Glutamatergic neuron (in vitro differentiated cells): ENCODE data around the gene FNIP1. TPM values are rescaled to one million over a fixed set of nuclear protein-coding genes. Genes with fewer than 3 reads are reported as not detected.
"Not testable (repeated sequence)": the region's sequence is repeated elsewhere in the genome, so short reads cannot be mapped to it uniquely, and the experiment has no call there.

Experiments used
- DNase-seq: peaks from one replicate; pipeline ENCODE4 v3.0.0; 2022
- H3K27ac Mint-ChIP-seq: one replicate; pipeline ENCODE4 v1.8.0; 2020; ENCODE audit warnings: mild to moderate bottlenecking, mixed read lengths, inconsistent platforms; ENCODE audit not compliant: unreplicated experiment
- H3K27me3 Mint-ChIP-seq: one replicate; pipeline ENCODE4 v1.8.0; 2020; ENCODE audit warnings: mild to moderate bottlenecking, moderate library complexity, mixed read lengths, inconsistent platforms; ENCODE audit not compliant: unreplicated experiment
- H3K36me3 Mint-ChIP-seq: one replicate; pipeline ENCODE4 v1.8.0; 2020; ENCODE audit warnings: mild to moderate bottlenecking, mixed read lengths, inconsistent platforms; ENCODE audit not compliant: unreplicated experiment
- H3K4me1 Mint-ChIP-seq: one replicate; pipeline ENCODE4 v1.8.0; 2020; ENCODE audit warnings: mild to moderate bottlenecking, low read depth, mixed read lengths, inconsistent platforms; ENCODE audit not compliant: unreplicated experiment
- H3K4me3 Mint-ChIP-seq: one replicate; pipeline ENCODE4 v1.8.0; 2020; ENCODE audit warnings: mild to moderate bottlenecking, mixed read lengths, inconsistent platforms; ENCODE audit not compliant: unreplicated experiment
- H3K9me3 Mint-ChIP-seq: one replicate; pipeline ENCODE4 v1.8.0; 2020; ENCODE audit warnings: mild to moderate bottlenecking, moderate library complexity, mixed read lengths, inconsistent platforms; ENCODE audit not compliant: unreplicated experiment
- CTCF ChIP-seq: fragments of 200-600 bp; sonication (generic); IDR thresholded peaks from one replicate; pipeline ENCODE4 v1.5.0; 2021; ENCODE audit not compliant: partially characterized antibody, unreplicated experiment
- total RNA-seq: library from RNA; stranded (reverse); fragmentation: NEBNext Ultra II Directional; extraction: Animal tissue kit (Norgen Biotek cat#: 25700); gene quantifications from one replicate; pipeline ENCODE4 v1.2.1, GENCODE V29; 2021; ENCODE audit not compliant: unreplicated experiment

The FNIP1 gene
- total RNA-seq, 1 donor from 2014 or later, result 23.2 TPM

GRCh38 chr5:131718487-131719014, 78.3 kb downstream of the FNIP1 start:
- no peak for TF ChIP-seq CTCF

GRCh38 chr5:131717164-131717563, 79.7 kb downstream of the FNIP1 start:
- H3K4me3 Mint-ChIP-seq, H3K27me3 Mint-ChIP-seq, H3K9me3 Mint-ChIP-seq, H3K27ac Mint-ChIP-seq, H3K4me1 Mint-ChIP-seq, H3K36me3 Mint-ChIP-seq, DNase-seq: not testable (repeated sequence)

More at GRCh38 chr5:131718487-131719014, 78.3 kb downstream of the FNIP1 start:
- Mint-ChIP-seq H3K27ac (no peak overlapping the region), H3K36me3 (peaks cover 5% of the 10 kb centered on the region), H3K27me3 (no peaks in the 10 kb centered on the region), H3K4me3 (no peak overlapping the region), H3K4me1 (no peaks in the 10 kb centered on the region), H3K9me3 (no peaks in the 10 kb centered on the region)
- no peak for DNase-seq

GRCh38 chr5:131716650-131717049, 80.2 kb downstream of the FNIP1 start:
- Mint-ChIP-seq H3K27me3 (no peaks in the 10 kb centered on the region), H3K4me1 (no peaks in the 10 kb centered on the region), H3K27ac (no peak overlapping the region), H3K9me3 (no peaks in the 10 kb centered on the region), H3K36me3 (peaks cover 5% of the 10 kb centered on the region), H3K4me3 (no peak overlapping the region)
- TF ChIP-seq CTCF, result no peak
- no peak for DNase-seq

- no peak for DNase-seq
- Mint-ChIP-seq H3K27me3 (no peaks in the 10 kb centered on the region), H3K36me3 (no peaks in the 10 kb centered on the region), H3K9me3 (no peaks in the 10 kb centered on the region), H3K27ac (no peak overlapping the region), H3K4me1 (peaks cover 8% of the 10 kb centered on the region), H3K4me3 (no peak overlapping the region)
- TF ChIP-seq CTCF, result no peak
These were observed 86.4 kb downstream of the FNIP1 start for GRCh38 chr5:131710391-131710790.

GRCh38 chr5:131709043-131709442, 87.8 kb downstream of the FNIP1 start:
- no peaks in the 10 kb centered on the region for H3K27me3 Mint-ChIP-seq
- no peaks in the 10 kb centered on the region for H3K36me3 Mint-ChIP-seq
- TF ChIP-seq CTCF, result no peak
- peaks cover 8% of the 10 kb centered on the region for H3K4me1 Mint-ChIP-seq
- no peaks in the 10 kb centered on the region for H3K9me3 Mint-ChIP-seq
- H3K27ac Mint-ChIP-seq, result no peak overlapping the region
- no peak overlapping the region for H3K4me3 Mint-ChIP-seq
- DNase-seq, result no peak

- Mint-ChIP-seq H3K27ac (no peak overlapping the region), H3K27me3 (no peaks in the 10 kb centered on the region), H3K4me1 (peaks cover 8% of the 10 kb centered on the region), H3K4me3 (no peak overlapping the region), H3K36me3 (no peaks in the 10 kb centered on the region), H3K9me3 (no peaks in the 10 kb centered on the region)
- TF ChIP-seq CTCF, result no peak
- DNase-seq, result no peak
These were observed 90.5 kb downstream of the FNIP1 start for GRCh38 chr5:131706281-131706680.
